GM18867 (cell line): ENCODE measurements around the gene PCDHA8.
"Not testable (repeated sequence)": the region's sequence is repeated elsewhere in the genome, so short reads cannot be mapped to it uniquely, and the experiment has no call there.

Experiments
- ATAC-seq: cut with Tn5 transposase; IDR thresholded peaks from one replicate; pipeline ENCODE4 v1.9.1; 2021; ENCODE audit warnings: mild to moderate bottlenecking, moderate library complexity; ENCODE audit not compliant: unreplicated experiment

The PCDHA8 gene, protein sequence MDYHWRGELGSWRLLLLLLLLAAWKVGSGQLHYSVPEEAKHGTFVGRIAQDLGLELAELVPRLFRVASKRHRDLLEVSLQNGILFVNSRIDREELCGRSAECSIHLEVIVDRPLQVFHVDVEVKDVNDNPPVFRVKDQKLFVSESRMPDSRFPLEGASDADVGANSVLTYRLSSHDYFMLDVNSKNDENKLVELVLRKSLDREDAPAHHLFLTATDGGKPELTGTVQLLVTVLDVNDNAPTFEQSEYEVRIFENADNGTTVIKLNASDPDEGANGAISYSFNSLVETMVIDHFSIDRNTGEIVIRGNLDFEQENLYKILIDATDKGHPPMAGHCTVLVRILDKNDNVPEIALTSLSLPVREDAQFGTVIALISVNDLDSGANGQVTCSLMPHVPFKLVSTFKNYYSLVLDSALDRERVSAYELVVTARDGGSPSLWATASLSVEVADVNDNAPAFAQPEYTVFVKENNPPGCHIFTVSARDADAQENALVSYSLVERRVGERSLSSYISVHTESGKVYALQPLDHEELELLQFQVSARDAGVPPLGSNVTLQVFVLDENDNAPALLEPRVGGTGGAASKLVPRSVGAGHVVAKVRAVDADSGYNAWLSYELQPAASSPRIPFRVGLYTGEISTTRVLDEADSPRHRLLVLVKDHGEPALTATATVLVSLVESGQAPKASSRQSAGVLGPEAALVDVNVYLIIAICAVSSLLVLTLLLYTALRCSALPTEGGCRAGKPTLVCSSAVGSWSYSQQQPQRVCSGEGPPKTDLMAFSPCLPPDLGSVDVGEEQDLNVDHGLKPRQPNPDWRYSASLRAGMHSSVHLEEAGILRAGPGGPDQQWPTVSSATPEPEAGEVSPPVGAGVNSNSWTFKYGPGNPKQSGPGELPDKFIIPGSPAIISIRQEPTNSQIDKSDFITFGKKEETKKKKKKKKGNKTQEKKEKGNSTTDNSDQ

DNA sequence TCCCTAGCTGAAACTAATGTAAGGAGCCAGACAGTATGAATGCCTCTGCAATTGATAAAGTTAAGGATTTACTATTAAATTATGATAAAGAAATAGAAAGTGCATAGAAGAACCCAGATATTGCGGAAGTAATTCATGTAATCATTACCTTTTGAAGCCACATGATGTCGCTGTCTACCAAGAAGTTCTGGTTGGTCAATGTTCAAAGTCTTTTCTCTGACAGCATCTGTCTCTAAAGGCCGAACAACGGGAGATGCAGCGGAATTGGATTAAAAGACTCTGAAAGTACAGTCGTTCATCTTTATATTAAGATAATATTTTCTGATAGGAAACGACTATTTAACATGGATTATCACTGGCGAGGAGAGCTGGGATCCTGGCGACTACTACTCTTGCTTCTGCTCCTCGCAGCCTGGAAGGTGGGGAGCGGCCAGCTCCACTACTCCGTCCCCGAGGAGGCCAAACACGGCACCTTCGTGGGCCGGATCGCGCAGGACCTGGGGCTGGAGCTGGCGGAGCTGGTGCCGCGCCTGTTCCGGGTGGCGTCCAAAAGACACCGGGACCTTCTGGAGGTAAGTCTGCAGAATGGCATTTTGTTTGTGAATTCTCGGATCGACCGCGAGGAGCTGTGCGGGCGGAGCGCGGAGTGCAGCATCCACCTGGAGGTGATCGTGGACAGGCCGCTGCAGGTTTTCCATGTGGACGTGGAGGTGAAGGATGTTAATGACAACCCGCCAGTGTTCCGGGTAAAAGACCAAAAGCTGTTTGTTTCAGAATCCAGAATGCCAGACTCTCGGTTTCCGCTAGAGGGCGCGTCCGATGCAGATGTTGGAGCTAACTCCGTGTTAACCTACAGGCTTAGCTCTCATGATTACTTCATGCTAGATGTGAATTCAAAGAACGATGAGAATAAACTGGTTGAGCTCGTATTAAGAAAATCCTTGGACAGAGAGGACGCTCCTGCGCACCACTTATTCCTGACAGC lies at the start of gene PCDHA8:
Gene PCDHA8, plus strand, starts transcription at position 210 of the 985 bp plus-strand sequence. Its CDS starts 135 bp downstream, at position 345.
- ATAC-seq: no peak

DNA sequence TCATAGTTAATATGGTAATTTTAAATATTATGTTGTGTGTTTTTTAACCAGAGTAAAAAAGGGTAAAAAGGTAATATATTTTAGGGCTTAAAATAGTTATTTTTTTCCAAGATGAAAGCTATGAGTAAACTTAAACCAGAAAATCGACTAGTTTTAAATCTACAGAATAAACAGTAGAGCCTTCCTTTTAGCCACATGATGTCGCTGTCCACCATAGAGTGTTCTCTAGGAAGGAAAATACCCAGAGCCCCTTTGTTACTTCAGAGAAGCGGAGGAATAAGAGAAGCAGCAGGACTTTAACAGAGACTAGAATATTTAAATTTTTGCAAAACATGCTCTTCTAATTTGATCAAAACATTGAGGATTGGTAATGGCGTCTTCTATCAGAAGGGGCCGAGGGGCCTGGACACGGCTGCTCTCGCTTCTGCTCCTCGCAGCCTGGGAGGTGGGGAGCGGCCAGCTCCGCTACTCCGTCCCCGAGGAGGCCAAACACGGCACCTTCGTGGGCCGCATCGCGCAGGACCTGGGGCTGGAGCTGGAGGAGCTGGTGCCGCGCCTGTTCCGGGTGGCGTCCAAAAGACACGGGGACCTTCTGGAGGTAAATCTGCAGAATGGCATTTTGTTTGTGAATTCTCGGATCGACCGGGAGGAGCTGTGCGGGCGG lies 46.3 kb upstream of the PCDHA8 start, which contains the start of gene PCDHA2:
Gene PCDHA2, plus strand, starts transcription at position 258 of the 664 bp plus-strand sequence.
- ATAC-seq: no peak

DNA sequence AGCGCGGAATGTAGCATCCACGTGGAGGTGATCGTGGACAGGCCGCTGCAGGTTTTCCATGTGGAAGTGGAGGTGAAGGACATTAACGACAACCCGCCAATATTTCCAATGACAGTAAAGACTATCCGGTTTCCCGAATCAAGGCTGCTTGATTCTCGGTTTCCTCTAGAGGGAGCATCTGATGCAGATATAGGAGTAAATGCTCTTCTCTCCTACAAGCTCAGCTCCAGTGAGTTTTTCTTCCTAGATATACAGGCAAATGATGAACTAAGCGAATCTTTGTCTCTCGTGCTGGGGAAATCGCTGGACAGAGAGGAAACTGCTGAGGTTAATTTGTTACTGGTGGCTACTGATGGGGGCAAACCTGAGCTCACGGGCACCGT lies 45.7 kb upstream of the PCDHA8 start:
- ATAC-seq: no peak

DNA sequence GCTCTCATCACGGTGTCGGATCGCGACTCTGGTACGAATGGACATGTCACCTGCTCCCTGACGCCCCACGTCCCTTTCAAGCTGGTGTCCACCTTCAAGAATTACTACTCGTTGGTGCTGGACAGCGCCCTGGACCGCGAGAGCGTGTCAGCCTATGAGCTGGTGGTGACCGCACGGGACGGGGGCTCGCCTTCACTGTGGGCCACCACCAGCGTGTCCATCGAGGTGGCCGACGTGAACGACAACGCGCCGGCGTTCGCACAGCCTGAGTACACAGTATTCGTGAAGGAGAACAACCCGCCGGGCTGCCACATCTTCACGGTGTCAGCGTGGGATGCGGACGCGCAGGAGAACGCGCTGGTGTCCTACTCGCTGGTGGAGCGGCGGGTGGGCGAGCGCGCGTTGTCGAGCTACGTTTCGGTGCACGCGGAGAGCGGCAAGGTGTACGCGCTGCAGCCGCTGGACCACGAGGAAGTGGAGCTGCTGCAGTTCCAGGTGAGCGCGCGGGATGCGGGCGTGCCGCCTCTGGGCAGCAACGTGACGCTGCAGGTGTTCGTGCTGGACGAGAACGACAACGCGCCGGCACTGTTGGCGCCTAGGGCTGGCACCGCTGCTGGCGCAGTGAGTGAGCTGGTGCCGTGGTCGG lies 44.8 kb upstream of the PCDHA8 start:
- ATAC-seq: not testable (repeated sequence)

DNA sequence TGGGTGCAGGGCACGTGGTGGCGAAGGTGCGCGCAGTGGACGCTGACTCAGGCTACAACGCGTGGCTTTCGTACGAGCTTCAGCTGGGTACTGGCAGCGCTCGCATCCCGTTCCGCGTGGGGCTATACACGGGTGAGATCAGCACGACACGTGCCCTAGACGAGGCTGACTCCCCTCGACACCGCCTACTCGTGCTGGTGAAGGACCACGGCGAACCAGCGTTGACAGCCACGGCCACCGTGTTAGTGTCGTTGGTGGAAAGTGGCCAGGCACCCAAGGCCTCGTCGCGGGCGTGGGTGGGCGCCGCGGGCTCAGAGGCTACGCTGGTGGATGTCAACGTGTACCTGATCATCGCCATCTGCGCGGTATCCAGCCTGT lies 44.3 kb upstream of the PCDHA8 start:
- no peak for ATAC-seq

DNA sequence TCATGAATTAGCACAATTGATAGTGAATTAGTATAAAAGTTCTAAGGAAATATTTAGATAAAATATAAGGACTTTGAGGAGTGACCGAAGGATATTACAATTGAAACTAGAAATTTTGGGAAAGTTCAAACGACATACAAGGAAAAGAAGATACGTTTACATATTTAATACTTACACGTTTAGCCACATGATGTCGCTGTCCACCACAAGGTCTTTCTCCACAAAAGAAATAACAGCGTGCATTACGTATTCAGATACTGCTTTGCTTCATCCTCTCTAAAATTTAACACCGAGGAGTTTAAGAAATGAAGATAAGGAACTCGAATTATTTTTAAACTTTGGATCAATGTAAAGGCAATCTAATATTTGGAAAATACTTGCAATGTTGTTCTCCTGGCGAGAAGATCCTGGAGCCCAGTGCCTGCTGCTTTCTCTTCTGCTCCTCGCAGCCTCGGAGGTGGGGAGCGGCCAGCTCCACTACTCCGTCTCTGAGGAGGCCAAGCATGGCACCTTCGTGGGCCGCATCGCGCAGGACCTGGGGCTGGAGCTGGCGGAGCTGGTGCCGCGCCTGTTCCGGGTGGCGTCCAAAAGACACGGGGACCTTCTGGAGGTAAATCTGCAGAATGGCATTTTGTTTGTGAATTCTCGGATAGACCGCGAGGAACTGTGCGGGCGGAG lies 40.0 kb upstream of the PCDHA8 start, which contains the start of gene PCDHA3:
Gene PCDHA3, plus strand, starts transcription at position 242 of the 678 bp plus-strand sequence.
- no peak for ATAC-seq

DNA sequence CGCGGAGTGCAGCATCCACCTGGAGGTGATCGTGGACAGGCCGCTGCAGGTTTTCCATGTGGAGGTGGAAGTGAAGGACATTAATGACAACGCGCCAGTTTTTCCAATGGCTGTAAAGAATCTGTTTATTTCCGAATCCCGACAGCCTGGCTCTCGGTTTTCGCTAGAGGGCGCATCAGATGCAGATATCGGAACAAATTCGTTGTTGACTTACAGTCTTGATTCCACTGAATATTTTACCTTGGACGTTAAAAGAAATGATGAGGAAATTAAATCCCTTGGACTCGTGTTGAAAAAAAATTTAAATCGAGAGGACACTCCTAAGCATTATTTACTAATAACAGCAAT lies 39.5 kb upstream of the PCDHA8 start:
- no peak for ATAC-seq

DNA sequence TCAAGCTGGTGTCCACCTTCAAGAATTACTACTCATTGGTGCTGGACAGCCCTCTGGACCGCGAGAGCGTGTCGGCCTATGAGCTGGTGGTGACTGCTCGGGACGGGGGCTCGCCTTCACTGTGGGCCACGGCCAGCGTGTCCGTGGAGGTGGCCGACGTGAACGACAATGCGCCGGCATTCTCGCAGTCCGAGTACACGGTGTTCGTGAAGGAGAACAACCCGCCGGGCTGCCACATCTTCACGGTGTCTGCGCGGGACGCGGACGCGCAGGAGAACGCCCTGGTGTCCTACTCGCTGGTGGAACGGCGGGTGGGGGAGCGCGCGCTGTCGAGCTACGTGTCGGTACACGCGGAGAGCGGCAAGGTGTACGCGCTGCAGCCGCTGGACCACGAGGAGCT lies 38.6 kb upstream of the PCDHA8 start:
- not testable (repeated sequence) for ATAC-seq

DNA sequence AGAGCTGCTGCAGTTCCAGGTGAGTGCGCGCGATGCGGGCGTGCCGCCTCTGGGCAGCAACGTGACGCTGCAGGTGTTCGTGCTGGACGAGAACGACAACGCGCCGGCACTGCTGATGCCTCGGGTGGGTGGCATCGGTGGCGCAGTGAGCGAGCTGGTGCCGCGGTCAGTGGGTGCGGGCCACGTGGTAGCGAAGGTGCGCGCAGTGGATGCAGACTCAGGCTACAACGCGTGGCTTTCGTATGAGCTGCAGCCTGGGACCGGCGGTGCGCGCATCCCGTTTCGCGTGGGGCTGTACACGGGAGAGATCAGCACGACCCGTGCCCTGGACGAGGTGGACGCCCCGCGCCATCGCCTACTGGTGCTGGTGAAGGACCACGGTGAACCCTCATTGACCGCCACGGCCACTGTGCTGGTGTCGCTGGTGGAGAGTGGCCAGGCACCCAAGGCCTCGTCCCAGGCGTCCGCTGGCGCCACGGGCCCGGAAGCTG lies 38.2 kb upstream of the PCDHA8 start:
- no peak for ATAC-seq

DNA sequence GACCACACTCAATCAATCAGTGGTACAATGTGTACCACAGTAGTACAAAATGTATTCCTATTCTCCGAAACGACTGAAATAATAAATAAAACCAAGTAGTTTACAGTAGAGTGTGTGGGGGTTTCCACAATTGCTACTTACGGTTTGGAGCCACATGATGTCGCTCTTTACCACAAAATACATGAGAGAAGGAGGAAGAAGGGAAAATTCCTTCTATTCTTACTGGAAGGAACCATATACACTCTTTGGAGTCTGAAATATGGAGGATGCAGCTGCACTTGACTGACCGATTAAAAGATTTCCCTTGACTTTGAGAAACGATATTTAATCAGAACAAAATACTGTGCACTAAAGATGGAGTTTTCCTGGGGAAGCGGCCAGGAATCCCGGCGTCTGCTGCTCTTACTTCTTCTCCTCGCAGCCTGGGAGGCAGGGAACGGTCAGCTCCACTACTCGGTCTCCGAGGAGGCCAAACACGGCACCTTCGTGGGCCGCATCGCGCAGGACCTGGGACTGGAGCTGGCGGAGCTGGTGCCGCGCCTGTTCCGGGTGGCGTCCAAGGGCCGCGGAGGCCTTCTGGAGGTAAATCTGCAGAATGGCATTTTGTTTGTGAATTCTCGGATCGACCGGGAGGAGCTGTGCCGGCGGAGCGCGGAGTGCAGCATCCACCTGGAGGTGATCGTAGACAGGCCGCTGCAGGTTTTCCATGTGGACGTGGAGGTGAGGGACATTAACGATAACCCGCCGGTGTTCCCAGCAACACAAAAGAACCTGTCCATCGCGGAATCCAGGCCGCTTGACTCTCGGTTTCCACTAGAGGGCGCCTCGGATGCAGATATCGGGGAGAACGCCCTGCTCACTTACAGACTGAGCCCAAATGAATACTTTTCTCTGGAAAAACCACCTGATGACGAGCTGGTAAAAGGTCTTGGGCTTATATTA lies 33.9 kb upstream of the PCDHA8 start, which contains the start of gene PCDHA4:
Gene PCDHA4, plus strand, starts transcription at position 235 of the 942 bp plus-strand sequence.
- no peak for ATAC-seq

DNA sequence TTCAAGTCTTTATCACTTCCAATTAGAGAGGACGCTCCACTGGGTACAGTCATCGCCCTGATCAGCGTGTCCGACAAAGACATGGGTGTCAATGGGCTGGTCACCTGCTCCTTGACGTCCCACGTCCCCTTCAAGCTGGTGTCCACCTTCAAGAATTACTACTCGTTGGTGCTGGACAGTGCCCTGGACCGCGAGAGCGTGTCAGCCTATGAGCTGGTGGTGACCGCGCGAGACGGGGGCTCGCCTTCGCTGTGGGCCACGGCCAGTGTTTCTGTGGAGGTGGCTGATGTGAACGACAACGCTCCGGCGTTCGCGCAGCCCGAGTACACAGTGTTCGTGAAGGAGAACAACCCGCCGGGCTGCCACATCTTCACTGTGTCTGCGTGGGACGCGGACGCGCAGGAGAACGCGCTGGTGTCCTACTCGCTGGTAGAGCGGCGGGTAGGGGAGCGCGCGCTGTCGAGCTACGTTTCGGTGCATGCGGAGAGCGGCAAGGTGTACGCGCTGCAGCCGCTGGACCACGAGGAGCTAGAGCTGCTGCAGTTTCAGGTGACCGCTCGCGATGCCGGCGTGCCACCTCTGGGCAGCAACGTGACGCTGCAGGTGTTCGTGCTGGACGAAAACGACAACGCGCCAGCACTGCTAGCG lies 32.6 kb upstream of the PCDHA8 start:
- ATAC-seq: not testable (repeated sequence)

DNA sequence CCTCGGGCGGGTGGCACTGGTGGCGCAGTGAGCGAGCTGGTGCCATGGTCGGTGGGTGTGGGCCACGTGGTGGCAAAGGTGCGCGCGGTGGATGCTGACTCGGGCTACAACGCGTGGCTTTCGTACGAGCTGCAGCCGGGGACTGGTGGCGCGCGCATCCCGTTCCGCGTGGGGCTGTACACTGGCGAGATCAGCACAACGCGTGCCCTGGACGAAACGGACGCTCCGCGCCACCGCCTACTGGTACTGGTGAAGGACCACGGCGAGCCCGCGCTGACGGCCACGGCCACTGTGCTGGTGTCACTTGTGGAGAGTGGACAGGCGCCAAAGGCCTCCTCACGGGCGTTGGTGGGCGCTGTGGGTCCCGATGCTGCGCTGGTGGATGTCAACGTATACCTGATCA lies 32.1 kb upstream of the PCDHA8 start:
- ATAC-seq: no peak

DNA sequence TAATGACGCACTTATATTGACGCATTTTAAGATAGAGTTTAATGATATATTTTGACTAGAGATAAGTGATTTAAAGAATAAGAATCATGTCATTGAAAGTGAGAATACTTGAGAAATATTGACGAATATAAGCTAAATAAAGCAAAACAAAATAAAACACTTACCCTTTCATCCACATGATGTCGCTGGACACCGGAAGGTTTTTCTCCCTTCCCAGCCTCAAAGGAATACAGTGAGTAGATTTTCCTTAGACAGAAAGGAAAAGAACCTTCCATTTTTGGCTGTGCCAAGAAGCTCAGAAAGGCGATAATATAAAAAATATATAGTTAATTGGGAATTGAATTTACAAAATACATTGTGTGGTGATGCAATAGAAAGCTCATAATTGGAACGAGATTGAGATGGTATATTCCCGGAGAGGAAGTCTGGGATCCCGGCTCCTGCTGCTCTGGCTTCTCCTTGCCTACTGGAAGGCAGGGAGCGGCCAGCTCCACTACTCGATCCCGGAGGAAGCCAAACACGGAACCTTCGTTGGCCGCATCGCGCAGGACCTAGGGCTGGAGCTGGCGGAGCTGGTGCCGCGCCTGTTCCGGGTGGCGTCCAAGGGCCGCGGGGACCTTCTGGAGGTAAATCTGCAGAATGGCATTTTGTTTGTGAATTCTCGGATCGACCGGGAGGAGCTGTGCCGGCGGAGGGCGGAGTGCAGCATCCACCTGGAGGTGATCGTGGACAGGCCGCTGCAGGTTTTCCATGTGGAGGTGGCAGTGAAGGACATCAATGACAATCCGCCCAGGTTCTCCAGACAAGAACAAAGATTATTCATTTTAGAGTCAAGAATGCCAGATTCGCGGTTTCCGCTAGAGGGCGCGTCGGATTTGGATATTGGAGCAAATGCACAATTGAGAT lies 19.4 kb upstream of the PCDHA8 start, which contains the start of gene PCDHA5:
Gene PCDHA5, plus strand, starts transcription at position 239 of the 906 bp plus-strand sequence.
- ATAC-seq: no peak

DNA sequence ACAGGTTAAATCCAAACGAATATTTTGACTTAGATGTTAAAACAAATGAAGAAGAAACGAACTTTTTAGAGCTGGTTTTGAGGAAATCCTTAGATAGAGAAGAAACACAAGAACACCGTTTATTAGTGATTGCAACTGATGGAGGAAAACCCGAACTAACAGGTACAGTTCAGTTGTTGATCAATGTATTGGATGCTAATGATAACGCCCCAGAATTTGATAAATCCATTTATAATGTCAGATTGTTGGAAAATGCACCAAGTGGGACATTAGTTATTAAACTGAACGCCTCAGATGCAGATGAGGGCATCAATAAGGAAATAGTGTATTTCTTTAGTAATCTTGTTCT lies 18.7 kb upstream of the PCDHA8 start:
- ATAC-seq: no peak

DNA sequence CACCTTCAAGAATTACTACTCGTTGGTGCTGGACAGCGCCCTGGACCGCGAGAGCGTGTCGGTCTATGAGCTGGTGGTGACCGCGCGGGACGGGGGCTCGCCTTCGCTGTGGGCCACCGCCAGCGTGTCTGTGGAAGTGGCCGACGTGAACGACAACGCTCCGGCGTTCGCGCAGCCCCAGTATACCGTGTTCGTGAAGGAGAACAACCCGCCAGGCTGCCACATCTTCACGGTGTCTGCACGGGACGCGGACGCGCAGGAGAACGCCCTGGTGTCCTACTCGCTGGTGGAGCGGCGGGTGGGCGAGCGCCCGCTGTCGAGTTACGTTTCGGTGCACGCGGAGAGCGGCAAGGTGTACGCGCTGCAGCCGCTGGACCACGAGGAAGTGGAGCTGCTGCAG lies 18.0 kb upstream of the PCDHA8 start:
- not testable (repeated sequence) for ATAC-seq

DNA sequence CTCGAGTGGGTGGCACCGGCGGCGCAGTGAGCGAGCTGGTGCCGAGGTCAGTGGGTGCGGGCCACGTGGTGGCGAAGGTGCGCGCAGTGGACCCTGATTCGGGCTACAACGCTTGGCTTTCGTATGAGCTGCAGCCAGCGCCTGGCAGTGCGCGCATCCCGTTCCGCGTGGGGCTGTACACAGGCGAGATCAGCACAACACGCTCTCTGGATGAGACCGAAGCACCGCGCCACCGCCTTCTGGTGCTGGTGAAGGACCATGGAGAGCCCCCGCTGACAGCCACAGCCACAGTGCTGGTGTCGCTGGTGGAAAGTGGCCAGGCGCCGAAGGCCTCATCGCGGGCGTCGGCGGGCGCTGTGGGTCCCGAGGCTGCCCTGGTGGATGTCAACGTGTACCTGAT lies 17.5 kb upstream of the PCDHA8 start:
- no peak for ATAC-seq
